Measurements from ENCODE around the gene CD247. TPM values are rescaled to one million over a fixed set of nuclear protein-coding genes. Genes with fewer than 3 reads are reported as not detected.

CD247 gene
- total and polyA plus RNA-seq, 10 of the 15 experiments (the other 5 are each of a cell fraction or from before 2014, with no cell fraction given), result 0.10 to 0.77 (median 0.30) TPM

- H3K4me3 ChIP-seq, result no peak overlapping the region
- H4K20me1 ChIP-seq (ENCODE audit: control insufficient read depth, insufficient read depth), result no peaks in the 10 kb centered on the region
- H3K27me3 ChIP-seq (replicated peaks in 1 of 2; ENCODE audit: control insufficient read depth in 2 of 2, insufficient read depth in 2 of 2, low read length in 1 of 2), result peaks cover 0 to 3% of the 10 kb centered on the region in 2 experiments; a peak in 2 of 4 replicates
- WGBS (ENCODE audit: insufficient coverage, insufficient replicate concordance, low lambda C conversion rate, missing lambda C conversion rate), result 48% methylated on average over 4 of the region's 4 CpGs
- in situ Hi-C loops (cut with MboI) (no loop called here), intact Hi-C loops (cut with micrococcal nuclease; ENCODE audit: unreplicated experiment) (no loop called here)
- no TSS peak for BruUV-seq (replicated peaks)
- H3K27ac ChIP-seq (ENCODE audit: control insufficient read depth, insufficient read depth), result no peak overlapping the region
- POLR2A ChIA-PET, result no interaction called here
- RAD21 ChIA-PET (ENCODE audit: unreplicated experiment), result no interaction called here
- no peak overlapping the region for H3K9ac ChIP-seq (ENCODE audit: control insufficient read depth, insufficient read depth, low read length)
- H3K79me2 ChIP-seq (ENCODE audit: control insufficient read depth, insufficient read depth, low read length), result no peaks in the 10 kb centered on the region
- no peak overlapping the region for H3K4me2 ChIP-seq (ENCODE audit: control insufficient read depth, insufficient read depth)
- no peak for DNase-seq (ENCODE audit: low read depth, low spot score)
- H3K36me3 ChIP-seq (ENCODE audit: control insufficient read depth in 2 of 2, insufficient read depth in 2 of 2, low read length in 1 of 2), result no peaks in the 10 kb centered on the region
- no peak for ATAC-seq
- H3K4me1 ChIP-seq (ENCODE audit: control insufficient read depth, insufficient read depth, low read length), result no peaks in the 10 kb centered on the region
- TF ChIP-seq ATF3 (IDR thresholded peaks at IDR 0.05; ENCODE audit: borderline replicate concordance, extremely low read depth, low read depth, low read length) (no peak), YY1 (IDR thresholded peaks at IDR 0.05; ENCODE audit: low read depth, low read length) (no peak), CUX1 (IDR thresholded peaks at IDR 0.05; ENCODE audit: insufficient replicate concordance, low read depth, low read length) (no peak), NKRF (conservative IDR thresholded peaks at IDR 0.05) (no peak), ZBTB33 (IDR thresholded peaks at IDR 0.05) (no peak), SPI1 (IDR thresholded peaks at IDR 0.05; ENCODE audit: borderline replicate concordance, insufficient read depth, low read depth, low read length) (no peak), ATF2 (IDR thresholded peaks at IDR 0.05; ENCODE audit: low read length) (no peak), SIX5 (IDR thresholded peaks at IDR 0.05; ENCODE audit: low read depth, low read length, severe bottlenecking) (no peak), CBX3 (IDR thresholded peaks at IDR 0.05; ENCODE audit: borderline replicate concordance, low read depth) (no peak), ZNF622 (IDR thresholded peaks at IDR 0.05) (no peak), STAT1 (conservative IDR thresholded peaks at IDR 0.05) (no peak), ZSCAN29 (IDR thresholded peaks at IDR 0.05) (no peak), RCOR1 (conservative IDR thresholded peaks at IDR 0.05; ENCODE audit: low read depth, low read length) (no peak)
- no peaks in the 10 kb centered on the region for H3K9me3 ChIP-seq (replicated peaks; ENCODE audit: control insufficient read depth, insufficient read depth, low read length)
- H2AFZ ChIP-seq (ENCODE audit: control insufficient read depth, low read depth, low read length), result no peak overlapping the region
- SMC1A ChIA-PET (ENCODE audit: uncharacterized antibody, unreplicated experiment), result interaction anchor here (1.0 to 1.2 kb wide), 2 partner anchors 15 to 39 kb away, joined by 4 to 5 read pairs; no protein-coding TSS in a partner anchor
- no peak for FAIRE-seq
- CTCF ChIA-PET, result interaction anchor here (0.9 to 2.1 kb wide), 3 partner anchors 16 to 42 kb away, joined by 3 to 9 read pairs (median 8); no protein-coding TSS in a partner anchor
Observed at GRCh38 chr1:167515893-167516321, 2.4 kb downstream of the CD247 start.
